GM19468 (cell line): ENCODE data around the gene SUDS3.

Source experiments
- ATAC-seq: cut with Tn5 transposase; IDR thresholded peaks from one replicate; pipeline ENCODE4 v1.9.1; 2021; ENCODE audit warnings: mild to moderate bottlenecking, moderate library complexity, moderate number of reproducible peaks; ENCODE audit not compliant: unreplicated experiment; ENCODE audit errors: extremely low read depth

The SUDS3 gene

DNA sequence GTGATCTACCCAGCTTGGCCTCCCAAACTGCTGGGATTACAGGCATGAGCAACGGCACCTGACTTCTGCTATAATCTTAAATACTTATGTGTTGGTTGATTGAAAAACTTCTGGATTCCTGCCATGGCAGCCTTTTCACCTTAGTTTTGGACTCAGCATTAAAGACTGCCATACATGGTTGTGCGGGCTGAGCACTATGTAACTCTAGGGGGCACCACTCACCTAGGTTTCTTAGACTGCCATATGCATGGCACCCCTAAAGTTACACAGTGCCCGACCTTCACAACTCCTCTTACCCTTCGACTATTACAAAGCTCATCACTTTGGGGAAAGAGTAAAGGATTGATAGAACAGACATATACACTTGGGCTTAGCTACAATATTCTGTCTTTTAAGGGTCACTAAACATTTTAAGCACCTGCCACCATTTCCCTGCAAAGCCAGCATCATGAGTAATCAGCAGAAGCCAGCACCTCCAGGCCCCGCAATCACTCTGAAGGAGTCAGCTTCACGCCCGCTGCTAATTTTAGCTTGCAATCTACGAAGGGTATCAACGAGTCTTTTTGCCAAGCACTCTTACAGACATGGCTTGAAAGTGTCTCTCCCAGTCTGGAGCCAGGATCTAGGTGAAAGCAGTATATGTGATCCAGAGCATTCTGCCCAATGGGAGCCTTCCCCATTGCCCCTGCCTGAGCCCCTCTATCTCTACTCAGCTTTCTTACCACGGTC, 59.8 kb downstream of the SUDS3 start:
- ATAC-seq = no peak

DNA sequence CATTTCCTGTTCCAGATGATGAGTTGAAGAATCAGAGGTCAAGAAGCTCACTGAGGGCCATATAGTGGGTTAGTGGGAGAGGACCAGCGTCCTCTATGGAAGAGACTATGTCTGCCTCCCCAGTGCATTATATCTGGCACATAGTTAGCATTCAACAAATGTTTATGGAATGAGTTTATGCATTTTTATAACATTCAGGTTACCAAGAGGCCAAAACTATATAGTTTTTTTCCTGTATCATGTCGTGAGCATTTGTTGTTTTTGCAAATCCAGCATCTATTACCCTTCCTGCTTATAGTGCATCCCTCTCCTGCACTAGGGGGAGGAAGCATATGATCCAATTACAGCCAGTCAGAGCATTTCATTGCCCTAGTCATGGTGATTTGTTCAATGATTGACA, 60.6 kb downstream of the SUDS3 start:
- no peak for ATAC-seq

DNA sequence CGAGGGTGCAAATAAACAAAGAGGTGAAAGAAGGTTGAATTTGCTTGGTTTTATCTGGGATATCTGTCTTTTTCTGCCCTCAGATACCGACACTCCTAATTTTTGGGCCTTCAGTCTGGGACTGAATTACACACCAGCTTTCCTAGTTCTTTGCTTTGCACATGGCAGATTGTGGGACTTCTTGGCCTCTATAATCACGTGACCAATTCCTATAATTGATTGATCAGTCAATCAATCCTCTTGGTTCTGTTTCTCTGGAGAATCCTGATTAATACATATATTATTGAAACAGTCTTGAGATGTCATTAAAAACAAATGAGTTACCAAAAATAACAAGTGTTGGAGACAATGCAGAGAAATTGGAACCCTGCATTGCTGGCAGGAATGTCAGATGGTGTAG, 62.7 kb downstream of the SUDS3 start:
- ATAC-seq = no peak

DNA sequence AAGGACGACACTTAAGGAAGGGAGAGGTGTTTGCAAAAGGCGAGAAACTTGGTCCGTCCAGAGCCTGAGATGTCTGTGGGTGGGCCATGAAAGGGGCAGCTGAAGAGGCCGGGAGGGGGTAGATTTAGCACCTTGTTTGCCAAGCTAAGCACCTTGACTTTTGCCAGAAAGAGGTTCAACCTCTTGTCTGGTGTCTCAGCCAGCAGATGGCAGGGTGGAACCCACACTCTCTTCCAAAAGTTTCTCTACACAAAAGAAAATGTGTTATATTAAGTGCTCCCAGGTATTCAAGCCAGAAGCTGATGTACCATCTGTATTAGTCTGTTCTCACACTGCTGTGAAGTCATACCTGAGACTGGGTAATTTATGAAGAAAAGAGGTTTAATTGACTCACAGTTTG, 69.9 kb downstream of the SUDS3 start:
- ATAC-seq = no peak

DNA sequence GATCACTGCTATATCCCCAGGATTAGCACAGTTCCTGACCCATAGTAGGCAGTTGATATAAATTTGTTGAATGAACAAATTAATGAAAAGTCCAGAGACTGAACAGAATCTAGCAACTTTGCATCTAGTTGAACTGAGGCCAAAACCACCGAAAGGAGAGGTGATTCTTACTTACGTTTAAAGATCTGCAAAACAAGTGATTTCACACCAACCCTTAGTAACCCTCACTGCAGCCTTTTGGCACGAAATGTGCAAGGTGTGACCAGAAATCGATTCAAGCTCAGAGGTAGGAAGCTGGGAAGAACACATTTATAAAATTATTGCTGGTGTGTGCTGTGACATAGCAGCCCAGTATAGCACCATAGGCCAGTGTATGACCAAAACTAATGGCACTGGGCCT, 70.8 kb downstream of the SUDS3 start:
- ATAC-seq = no peak

DNA sequence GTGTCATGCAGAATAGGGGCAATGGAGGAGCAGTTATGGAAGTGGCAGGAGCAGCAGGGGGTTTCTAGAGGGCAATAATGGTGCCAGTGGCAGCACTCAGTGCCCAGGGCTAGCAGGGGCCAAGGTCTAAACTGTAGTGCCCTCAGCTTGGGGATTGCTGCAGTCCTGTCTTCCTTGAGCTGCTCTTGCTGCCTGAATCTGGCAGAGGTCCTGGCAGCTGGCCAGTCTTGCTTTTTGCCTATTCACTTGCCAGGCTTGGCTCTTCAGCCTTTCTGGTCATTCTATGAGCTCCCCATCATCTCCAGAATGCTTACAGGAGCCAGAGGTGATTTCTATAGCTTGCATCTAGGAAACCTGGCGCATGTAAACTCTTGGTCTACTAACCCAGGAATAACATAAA, 72.0 kb downstream of the SUDS3 start:
- no peak for ATAC-seq

DNA sequence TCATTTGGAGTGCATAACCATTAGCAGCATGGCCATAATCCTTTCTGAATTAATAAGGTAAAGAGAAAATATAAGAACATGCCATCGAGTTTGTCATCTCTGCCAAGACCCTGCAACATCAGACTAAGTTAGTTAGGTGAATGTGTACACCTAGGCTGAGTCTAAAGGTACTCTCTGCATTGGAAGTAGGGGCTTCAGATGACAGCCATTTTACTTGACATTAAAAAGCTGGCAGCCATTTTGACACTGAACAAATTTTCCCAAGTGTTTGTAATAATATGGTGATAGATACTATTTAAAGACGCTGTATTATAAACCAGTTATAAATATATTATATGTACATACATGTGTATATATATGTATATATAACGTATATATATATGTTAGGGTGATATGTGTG, 79.0 kb downstream of the SUDS3 start:
- no peak for ATAC-seq

DNA sequence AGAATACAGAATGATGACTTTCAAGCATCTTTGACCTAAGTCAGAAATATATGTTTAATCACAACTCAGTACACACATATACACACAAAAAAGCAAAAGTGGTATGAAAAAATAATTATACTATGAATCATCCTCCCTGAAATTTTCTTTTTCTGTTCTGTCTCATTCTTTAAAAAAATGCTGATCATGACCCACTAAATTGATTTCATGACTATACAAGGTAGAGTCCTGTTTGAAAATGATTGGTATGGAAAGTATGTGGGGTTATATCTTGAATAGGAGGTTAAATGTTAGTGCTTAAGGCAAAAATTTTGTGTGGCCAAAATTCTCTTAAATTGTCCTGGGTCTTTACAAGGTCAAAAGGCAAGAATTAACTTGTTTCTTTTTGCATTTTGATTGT, 80.4 kb downstream of the SUDS3 start:
- no peak for ATAC-seq

DNA sequence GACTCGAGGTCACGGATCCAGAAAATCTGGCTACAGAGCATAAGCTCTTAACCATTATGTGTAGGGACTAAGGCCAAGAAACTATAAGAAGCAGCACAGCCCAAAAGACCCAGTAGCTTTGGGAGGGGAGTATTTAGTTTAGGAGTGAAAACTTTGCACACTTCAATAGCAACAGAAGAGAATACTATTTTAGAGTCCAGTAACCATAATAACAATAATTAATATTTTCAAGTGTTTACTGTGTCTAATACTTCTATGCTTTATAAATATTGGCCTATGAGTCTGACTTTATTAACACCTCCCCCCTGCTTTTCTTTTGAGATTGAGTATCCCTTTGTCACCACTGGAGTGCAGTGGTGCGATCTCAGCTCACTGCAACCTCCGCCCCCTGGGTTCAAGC, 82.8 kb downstream of the SUDS3 start:
- no peak for ATAC-seq

DNA sequence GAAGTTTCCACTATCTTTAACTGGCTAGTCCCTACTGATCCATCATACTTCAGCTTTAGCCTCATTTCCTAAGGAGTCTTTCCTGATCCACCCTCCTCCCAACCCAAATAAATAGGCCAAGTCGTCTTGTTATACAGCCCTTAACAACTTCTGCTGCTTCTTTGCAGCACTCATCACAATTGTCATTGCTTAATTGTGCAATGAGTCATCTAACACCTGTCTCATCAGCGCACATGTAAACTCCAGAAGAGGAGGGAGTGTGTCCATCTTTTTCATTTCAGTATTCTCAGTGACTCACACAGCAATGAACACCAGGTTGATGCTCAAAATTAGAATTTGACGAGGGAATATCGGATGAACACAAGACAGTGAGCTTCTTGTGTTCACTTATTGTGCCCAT, 87.3 kb downstream of the SUDS3 start:
- no peak for ATAC-seq

DNA sequence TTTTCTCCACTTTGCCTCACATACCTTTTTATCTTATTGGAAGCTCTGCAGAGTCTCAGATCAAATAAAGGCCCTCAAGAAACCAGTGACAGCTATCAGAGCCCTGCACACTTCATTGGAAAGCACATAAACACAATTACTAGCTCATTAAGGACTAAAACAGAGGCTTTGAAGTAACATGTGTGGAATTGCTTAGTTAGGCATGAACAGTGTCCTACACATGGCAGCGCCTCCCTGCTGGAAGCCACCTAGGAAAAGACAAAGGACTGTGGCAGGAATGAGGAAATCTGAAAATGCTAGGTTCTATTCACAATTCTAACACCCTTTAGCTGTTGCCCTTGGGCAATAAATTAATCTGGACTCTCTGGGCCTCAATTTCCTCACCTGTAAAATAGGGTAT, 89.4 kb downstream of the SUDS3 start:
- ATAC-seq = no peak
